Measurements from ENCODE around the gene KIFBP.

The KIFBP gene

GRCh38 chr10:68957654-68958053, 30.9 kb upstream of the KIFBP start:
- no peak for TF ChIP-seq CTCF (IDR thresholded peaks at IDR 0.05)

GRCh38 chr10:68959695-68960527, 28.7 kb upstream of the KIFBP start:
- TF ChIP-seq CTCF (IDR thresholded peaks at IDR 0.05), result no peak

DNA sequence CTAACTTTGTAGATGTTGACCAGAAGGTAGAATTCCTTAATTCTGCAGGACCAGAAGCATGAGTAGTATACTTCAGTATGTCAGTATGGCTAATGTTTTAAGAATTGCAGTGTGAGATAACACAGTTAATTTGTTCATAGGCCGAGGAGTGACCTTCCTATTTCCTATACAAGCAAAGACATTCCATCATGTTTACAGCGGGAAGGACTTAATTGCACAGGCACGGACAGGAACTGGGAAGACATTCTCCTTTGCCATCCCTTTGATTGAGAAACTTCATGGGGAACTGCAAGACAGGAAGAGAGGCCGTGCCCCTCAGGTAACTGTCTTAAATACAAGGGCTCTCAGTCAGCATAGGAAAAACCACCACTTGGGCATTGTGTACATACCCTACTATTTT, 25.5 kb upstream of the KIFBP start:
- no peak for TF ChIP-seq CTCF (IDR thresholded peaks at IDR 0.05)

- no peak for TF ChIP-seq CTCF (IDR thresholded peaks at IDR 0.05)
These were observed 14.6 kb upstream of the KIFBP start for GRCh38 chr10:68973975-68974374.

- TF ChIP-seq CTCF (IDR thresholded peaks at IDR 0.05), result peak; percentile 43
These were observed 7.5 kb upstream of the KIFBP start for GRCh38 chr10:68981074-68981473.

GRCh38 chr10:68982389-68982788, 6.2 kb upstream of the KIFBP start:
- no peak for TF ChIP-seq CTCF (IDR thresholded peaks at IDR 0.05)

- TF ChIP-seq CTCF (IDR thresholded peaks at IDR 0.05), result no peak
These were observed 992 bp upstream of the KIFBP start for GRCh38 chr10:68987611-68988010.
